GM12878 (cell line): Measurements from ENCODE around the gene MAMDC4. TPM values are rescaled to one million over a fixed set of nuclear protein-coding genes. Genes with fewer than 3 reads are reported as not detected.

Source experiments
- ATAC-seq: fragments of 200-7000 bp; cut with Tn5 transposase; 3 replicates; pipeline ENCODE4 v1.9.1; 2020; ENCODE audit warnings: mild to moderate bottlenecking, moderate library complexity
- BruUV-seq: library from RNA; stranded (reverse); fragments of 400-500 nt; replicated peaks from 2 replicates; lab custom pipeline; 2021; lab: Mats Ljungman, UMichigan
- CTCF ChIA-PET: fragments of 300-600 bp; sonication (Branson Sonifier 250); formaldehyde crosslinking; extraction: SDS; loops from one replicate; lab custom pipeline; 2021; ENCODE audit warnings: inconsistent platforms; lab: Yijun Ruan, JAX
- POLR2A ChIA-PET: fragments of 350-600 bp; formaldehyde crosslinking; extraction: SDS; loops from one replicate; lab custom pipeline; 2021; ENCODE audit warnings: inconsistent platforms; lab: Charles Lee
- RAD21 ChIA-PET: fragments of 300-600 bp; sonication (Branson Sonifier 250); formaldehyde crosslinking; loops from one replicate; lab custom pipeline; 2023; ENCODE audit warnings: antibody characterized with exemption; ENCODE audit not compliant: unreplicated experiment; lab: Charles Lee
- SMC1A ChIA-PET: fragments of 300-600 bp; sonication (Branson Sonifier 250); formaldehyde crosslinking; loops from one replicate; lab custom pipeline; 2023; ENCODE audit not compliant: unreplicated experiment, uncharacterized antibody; lab: Charles Lee
- DNase-seq: peaks from one replicate; pipeline ENCODE4 v3.0.0-alpha.2; 2011; ENCODE audit warnings: low read depth, low spot score
- FAIRE-seq: peaks from 3 replicates; lab custom pipeline; 2011; peaks lifted over from hg19 to GRCh38; lab: Jason Lieb, UNC
- H2AFZ ChIP-seq: 2 replicates; pipeline ENCODE4 v1.6.0; 2011; ENCODE audit warnings: low read depth, low read length, control low read depth; ENCODE audit not compliant: control insufficient read depth
- H3K27ac ChIP-seq: 2 replicates; pipeline ENCODE4 v1.5.1; 2011; ENCODE audit warnings: control low read depth; ENCODE audit not compliant: control insufficient read depth, insufficient read depth
- H3K27me3 ChIP-seq, 2 experiments: replicated peaks in 1 of 2; 2 replicates each; pipeline versions ENCODE4 v1.6.0 to v1.6.1; 2011; ENCODE audit warnings: low read length in 1 of 2; ENCODE audit not compliant: control insufficient read depth in 2 of 2, insufficient read depth in 2 of 2
- H3K36me3 ChIP-seq, 2 experiments: 2 replicates each; pipeline ENCODE4 v1.5.1; 2011; ENCODE audit warnings: low read length in 1 of 2; ENCODE audit not compliant: control insufficient read depth in 2 of 2, insufficient read depth in 2 of 2
- H3K4me1 ChIP-seq: 2 replicates; pipeline ENCODE4 v1.6.1; 2011; ENCODE audit warnings: mild to moderate bottlenecking, low read length, moderate library complexity, mixed read lengths; ENCODE audit not compliant: control insufficient read depth, insufficient read depth
- H3K4me2 ChIP-seq: 2 replicates; pipeline ENCODE4 v1.6.0; 2011; ENCODE audit warnings: control low read depth; ENCODE audit not compliant: control insufficient read depth, insufficient read depth
- H3K4me3 ChIP-seq: fragments of 200-600 bp; sonication (generic); 2 replicates; pipeline ENCODE4 v1.5.1; 2016
- H3K79me2 ChIP-seq: 2 replicates; pipeline ENCODE4 v1.6.0; 2011; ENCODE audit warnings: low read length; ENCODE audit not compliant: control insufficient read depth, insufficient read depth
- H3K9ac ChIP-seq: 2 replicates; pipeline ENCODE4 v1.8.0; 2011; ENCODE audit warnings: low read length, control low read depth, mixed read lengths; ENCODE audit not compliant: control insufficient read depth, insufficient read depth
- H3K9me3 ChIP-seq: replicated peaks from 3 replicates; pipeline ENCODE4 v1.5.1; 2011; ENCODE audit warnings: mild to moderate bottlenecking, low read length; ENCODE audit not compliant: control insufficient read depth, insufficient read depth
- H4K20me1 ChIP-seq: 2 replicates; pipeline ENCODE4 v1.6.0; 2011; ENCODE audit not compliant: control insufficient read depth, insufficient read depth
- ATF7 ChIP-seq: fragments of 450-650 bp; IDR thresholded peaks from 2 replicates; pipeline ENCODE4 v1.6.1; 2016; ENCODE audit warnings: low read depth, mild to moderate bottlenecking
- CEBPZ ChIP-seq: fragments of 150-350 bp; IDR thresholded peaks from 2 replicates; pipeline ENCODE4 v1.6.1; 2016; ENCODE audit warnings: low read depth, low read length
- CHD1 ChIP-seq: IDR thresholded peaks from 2 replicates; pipeline ENCODE4 v1.6.1; 2012; ENCODE audit warnings: low read depth, low read length, improper control_type of control experiment
- EP300 ChIP-seq, 2 experiments: fragments of 150-350 bp in 1 of 2; IDR thresholded peaks; 2 replicates each; pipeline ENCODE4 v1.6.1; 2011 to 2012; ENCODE audit warnings: low read depth in 2 of 2, low read length in 2 of 2, borderline replicate concordance in 1 of 2, improper control_type of control experiment in 1 of 2, inconsistent platforms in 1 of 2; ENCODE audit not compliant: control insufficient read depth in 1 of 2
- GATAD2B ChIP-seq: fragments of 450-650 bp; conservative IDR thresholded peaks from 2 replicates; pipeline ENCODE4 v1.6.1; 2017; ENCODE audit warnings: low read depth, mild to moderate bottlenecking, moderate library complexity
- HSF1 ChIP-seq: fragments of 150-350 bp; IDR thresholded peaks from 2 replicates; pipeline ENCODE4 v1.6.1; 2014; ENCODE audit warnings: mild to moderate bottlenecking, low read depth, low read length
- JUND ChIP-seq: IDR thresholded peaks from 2 replicates; pipeline ENCODE4 v1.6.1; 2012; ENCODE audit warnings: low read depth, mild to moderate bottlenecking, low read length, improper control_type of control experiment, moderate library complexity
- NFYA ChIP-seq: IDR thresholded peaks from 2 replicates; pipeline ENCODE4 v1.6.1; 2011; ENCODE audit warnings: low read depth, mild to moderate bottlenecking, low read length, improper control_type of control experiment, borderline replicate concordance
- NR2C1 ChIP-seq: fragments of 450-650 bp; IDR thresholded peaks from 2 replicates; pipeline ENCODE4 v1.6.1; 2017; ENCODE audit warnings: antibody characterized with exemption, mild to moderate bottlenecking, moderate library complexity
- POLR2A ChIP-seq: IDR thresholded peaks from 2 replicates; pipeline ENCODE4 v1.6.1; 2011; ENCODE audit warnings: low read depth, mild to moderate bottlenecking, low read length
- SREBF1 ChIP-seq: IDR thresholded peaks from 2 replicates; pipeline ENCODE4 v1.6.1; 2012; ENCODE audit warnings: mild to moderate bottlenecking, low read length
- TCF7 ChIP-seq: IDR thresholded peaks from 2 replicates; pipeline ENCODE4 v1.6.1; 2014; ENCODE audit warnings: antibody characterized with exemption, borderline replicate concordance
- YY1 ChIP-seq: IDR thresholded peaks from 2 replicates; pipeline ENCODE4 v1.6.1; 2011; ENCODE audit warnings: low read depth, mild to moderate bottlenecking, low read length
- ZBTB33 ChIP-seq: fragments of 450-650 bp; IDR thresholded peaks from 2 replicates; pipeline ENCODE4 v1.6.1; 2017; ENCODE audit warnings: mild to moderate bottlenecking
- ZZZ3 ChIP-seq: IDR thresholded peaks from 2 replicates; pipeline ENCODE4 v1.6.1; 2011; ENCODE audit warnings: low read depth; ENCODE audit not compliant: control insufficient read depth, insufficient read length
- WGBS: methylation state at CpG from one replicate; pipeline ENCODE4 v1.1.6; 2016; ENCODE audit warnings: low lambda C conversion rate; ENCODE audit not compliant: insufficient replicate concordance, insufficient coverage; ENCODE audit errors: missing lambda C conversion rate; 5-methylcytosine and 5-hydroxymethylcytosine counted together
- in situ Hi-C: fragments of 300-500 bp; cut with MboI; formaldehyde crosslinking; loops from 9 replicates; pipeline ENCODE4 v1.14.3; 2018; ENCODE audit warnings: mixed read lengths
- intact Hi-C: fragments of 100-400 bp; cut with micrococcal nuclease; formaldehyde crosslinking; loops from one replicate; pipeline ENCODE4 v1.14.2; 2022; ENCODE audit not compliant: unreplicated experiment
- polyA plus RNA-seq, 11 experiments: library from polyadenylated mRNA; depleted of rRNA in 4 of 11; unstranded in 6 of 11; stranded (reverse) in 5 of 11; fragments of >200 nt; fragmentation: Nextera tagmentation in 4 of 11; fragmentation: Illumina TruSeq in 1 of 11; extraction: Ambion mirVana in 4 of 11; extraction: Trizol in 1 of 11; gene quantifications; 1 replicate in 1 of 11; 2 replicates in 10 of 11; pipeline versions ENCODE4 v1.2.1 to v1.2.3, GENCODE V29; 2011 to 2016; ENCODE audit warnings: inconsistent platforms in 2 of 11, missing spikeins in 2 of 11, low read depth in 1 of 11
- total RNA-seq, 4 experiments: library from RNA; depleted of rRNA in 3 of 4; stranded (reverse); fragments of >200 nt in 3 of 4; fragmentation: Illumina TruSeq in 1 of 4; extraction: Trizol in 1 of 4; gene quantifications; 2 replicates each; pipeline versions ENCODE4 v1.2.1 to v1.2.3, GENCODE V29; 2013 to 2021

MAMDC4 gene
- total and polyA plus RNA-seq, 10 of the 15 experiments (the other 5 are each of a cell fraction or from before 2014, with no cell fraction given), result 0.22 to 5.7 (median 2.4) TPM; not detected in 1

GRCh38 chr9:136821826-136822544 lies 30.2 kb upstream of the MAMDC4 start:
- Histone ChIP-seq H2AFZ (no peak overlapping the region), H3K9me3 (no peaks in the 10 kb centered on the region), H3K4me2 (no peak overlapping the region), H3K9ac (no peak overlapping the region), H3K36me3 (peaks cover 3 to 9% of the 10 kb centered on the region in 2 experiments; a peak in 3 of 4 replicates), H3K27me3 (no peaks in the 10 kb centered on the region), H4K20me1 (no peaks in the 10 kb centered on the region), H3K4me3 (no peak overlapping the region), H3K27ac (no peak overlapping the region), H3K4me1 (no peaks in the 10 kb centered on the region), H3K79me2 (no peaks in the 10 kb centered on the region)
- BruUV-seq, result no TSS peak
- FAIRE-seq (no peak), ATAC-seq (no peak), DNase-seq (no peak)
- RAD21 ChIA-PET, result no interaction called here
- POLR2A ChIA-PET, result interaction anchor here (0.6 kb wide), 1 partner anchor 12 kb away, joined by 3 read pairs; no protein-coding TSS in a partner anchor
- SMC1A ChIA-PET, result no interaction called here
- 92% methylated on average over 33 of the region's 42 CpGs for WGBS
- in situ Hi-C loops, result no loop called here
- intact Hi-C loops, result no loop called here
- CTCF ChIA-PET, result interaction anchor here (1.2 kb wide), 1 partner anchor 21 kb away, joined by 3 read pairs; the partner anchor contains the start of gene AJM1
- TF ChIP-seq EP300 (IDR thresholded peaks at IDR 0.05; ENCODE audit: borderline replicate concordance in 1 of 2, control insufficient read depth in 1 of 2, low read depth in 2 of 2, low read length in 2 of 2) (no peak), ZBTB33 (no peak), GATAD2B (no peak), POLR2A (no peak), YY1 (no peak), ZZZ3 (no peak), TCF7 (no peak), NR2C1 (no peak), CEBPZ (no peak), HSF1 (no peak), NFYA (no peak), JUND (no peak), ATF7 (no peak), SREBF1 (no peak), CHD1 (no peak)
